ENCODE results near the gene ATAT1. TPM values are rescaled to one million over a fixed set of nuclear protein-coding genes. Genes with fewer than 3 reads are reported as not detected.
A peak's percentile ranks its signal among the peaks of the same experiment; 100 is the strongest.

ATAT1 gene
- total and polyA plus RNA-seq, 9 of the 15 experiments (the other 6 are each of a cell fraction or from before 2014, with no cell fraction given) = 0.65 to 5.8 (median 1.6) TPM

DNA sequence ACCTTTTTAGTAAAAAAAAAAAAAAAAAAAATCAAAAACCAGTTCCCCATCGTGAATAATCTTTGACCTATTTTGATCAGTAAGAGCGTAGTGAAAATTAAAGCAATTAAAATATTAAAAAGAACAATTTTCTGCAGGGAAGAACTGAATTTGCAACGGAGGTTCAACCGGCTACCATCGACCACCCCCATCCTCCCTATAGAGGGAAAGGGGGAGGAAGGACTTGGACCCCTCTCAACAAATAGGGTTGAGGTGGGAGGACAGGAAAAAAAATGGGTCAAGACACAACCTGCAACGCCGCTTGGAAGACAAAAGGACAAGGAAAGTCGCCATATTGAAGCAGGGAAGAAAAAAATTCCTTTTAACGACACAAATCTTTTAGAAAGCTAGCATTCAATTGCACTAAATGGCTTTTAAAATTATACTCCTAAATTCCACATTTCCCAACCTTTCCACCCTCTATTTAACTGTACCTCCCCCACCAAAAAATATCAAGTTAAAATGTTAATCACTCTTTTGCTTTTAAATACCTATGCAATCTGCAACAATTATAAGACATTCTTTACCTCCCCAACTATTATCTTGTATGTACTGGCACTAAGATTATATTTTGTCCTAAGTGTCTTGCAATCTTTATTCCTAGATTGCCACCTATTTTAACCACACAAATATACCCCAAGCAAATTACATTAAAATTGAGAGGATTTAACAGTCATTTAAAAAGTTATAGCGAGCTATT is 11.3 kb upstream of the ATAT1 start (continued):
- 0 out of 2 replicates have a peak, but pooled peaks have one; percentile 15 for TF ChIP-seq MYBL2 (IDR thresholded peaks at IDR 0.05; ENCODE audit: low read depth)
- TF ChIP-seq MYBL2 (CRISPR knock-in tag; IDR thresholded peaks at IDR 0.05; ENCODE audit: borderline replicate concordance) = no peak
- TF ChIP-seq CHAMP1 (IDR thresholded peaks at IDR 0.05) = peak; percentile 58; the same call in 1 of the 2 replicates
- TF ChIP-seq DDX20 (tag; IDR thresholded peaks at IDR 0.05; ENCODE audit: low read depth) = peak; percentile 47
- no peak; the same call in 1 of the 2 replicates for TF ChIP-seq GABPB2 (CRISPR knock-in tag; conservative IDR thresholded peaks at IDR 0.05)
- peak; percentile 9; the same call in 1 of the 2 replicates for TF ChIP-seq BCL6 (CRISPR knock-in tag; IDR thresholded peaks at IDR 0.05)
- TF ChIP-seq ZBTB34 (CRISPR knock-in tag; IDR thresholded peaks at IDR 0.05) = no peak
- peak; percentile 98 for TF ChIP-seq SUPT5H (IDR thresholded peaks at IDR 0.05)
- no peak for TF ChIP-seq BDP1 (IDR thresholded peaks at IDR 0.05; ENCODE audit: insufficient read depth, insufficient read length)
- peak; percentile 87; the same call in 1 of the 2 replicates for TF ChIP-seq PHB (CRISPR knock-in tag; IDR thresholded peaks at IDR 0.05)
- peak; percentile 81; the same call in 1 of the 2 replicates for TF ChIP-seq ZNF445 (CRISPR knock-in tag; IDR thresholded peaks at IDR 0.05; ENCODE audit: low read depth)
- no peak for TF ChIP-seq ZNF263 (CRISPR knock-in tag; IDR thresholded peaks at IDR 0.05; ENCODE audit: borderline replicate concordance)
- TF ChIP-seq SNIP1 (IDR thresholded peaks at IDR 0.05; ENCODE audit: low read depth) = 0 out of 2 replicates have a peak, but pooled peaks have one; percentile 9
- TF ChIP-seq, protein P1, sequence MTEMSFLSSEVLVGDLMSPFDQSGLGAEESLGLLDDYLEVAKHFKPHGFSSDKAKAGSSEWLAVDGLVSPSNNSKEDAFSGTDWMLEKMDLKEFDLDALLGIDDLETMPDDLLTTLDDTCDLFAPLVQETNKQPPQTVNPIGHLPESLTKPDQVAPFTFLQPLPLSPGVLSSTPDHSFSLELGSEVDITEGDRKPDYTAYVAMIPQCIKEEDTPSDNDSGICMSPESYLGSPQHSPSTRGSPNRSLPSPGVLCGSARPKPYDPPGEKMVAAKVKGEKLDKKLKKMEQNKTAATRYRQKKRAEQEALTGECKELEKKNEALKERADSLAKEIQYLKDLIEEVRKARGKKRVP (CRISPR knock-in tag; IDR thresholded peaks at IDR 0.05) = peak; percentile 62; the same call in 1 of the 2 replicates
- TF ChIP-seq ZNF75A (CRISPR knock-in tag; IDR thresholded peaks at IDR 0.05) = peak; percentile 64; the same call in 1 of the 2 replicates
- TF ChIP-seq, protein P2, sequence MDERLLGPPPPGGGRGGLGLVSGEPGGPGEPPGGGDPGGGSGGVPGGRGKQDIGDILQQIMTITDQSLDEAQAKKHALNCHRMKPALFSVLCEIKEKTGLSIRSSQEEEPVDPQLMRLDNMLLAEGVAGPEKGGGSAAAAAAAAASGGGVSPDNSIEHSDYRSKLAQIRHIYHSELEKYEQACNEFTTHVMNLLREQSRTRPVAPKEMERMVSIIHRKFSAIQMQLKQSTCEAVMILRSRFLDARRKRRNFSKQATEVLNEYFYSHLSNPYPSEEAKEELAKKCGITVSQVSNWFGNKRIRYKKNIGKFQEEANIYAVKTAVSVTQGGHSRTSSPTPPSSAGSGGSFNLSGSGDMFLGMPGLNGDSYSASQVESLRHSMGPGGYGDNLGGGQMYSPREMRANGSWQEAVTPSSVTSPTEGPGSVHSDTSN (CRISPR knock-in tag; IDR thresholded peaks at IDR 0.05; ENCODE audit: low read depth) = no peak
- TF ChIP-seq, protein P2 (tag; conservative IDR thresholded peaks at IDR 0.05; ENCODE audit: low read depth) = peak; percentile 50; the same call in 1 of the 2 replicates
- peak; percentile 61; the same call in 1 of the 2 replicates for TF ChIP-seq OTX1 (CRISPR knock-in tag; IDR thresholded peaks at IDR 0.05)
- TF ChIP-seq HDGF (IDR thresholded peaks at IDR 0.05) = 0 out of 2 replicates have a peak, but pooled peaks have one; percentile 19
- TF ChIP-seq ZNF384 (IDR thresholded peaks at IDR 0.05; ENCODE audit: low read depth, low read length) = peak; percentile 60
- no peak for TF ChIP-seq ZBED1 (IDR thresholded peaks at IDR 0.05)

Measured in K562 (cell line).